Chondrocyte (in vitro differentiated cells): Measurements from ENCODE around the gene PTPRE. TPM values are rescaled to one million over a fixed set of nuclear protein-coding genes. Genes with fewer than 3 reads are reported as not detected.

Source experiments
- DNase-seq: peaks from one replicate; pipeline ENCODE4 v3.0.0; 2021; ENCODE audit warnings: mixed read lengths, low spot score
- H3K27ac Mint-ChIP-seq: one replicate; pipeline ENCODE4 v1.8.0; 2021; ENCODE audit warnings: mild to moderate bottlenecking, moderate library complexity, mixed read lengths; ENCODE audit not compliant: unreplicated experiment
- H3K27me3 Mint-ChIP-seq: 2 replicates; pipeline ENCODE4 v1.8.0; 2021; ENCODE audit warnings: low read depth, mixed read lengths
- H3K36me3 Mint-ChIP-seq: 2 replicates; pipeline ENCODE4 v1.8.0; 2021; ENCODE audit warnings: low read depth, mixed read lengths
- H3K4me1 Mint-ChIP-seq: 2 replicates; pipeline ENCODE4 v1.8.0; 2021; ENCODE audit warnings: low read depth, mild to moderate bottlenecking, mixed read lengths
- H3K4me3 Mint-ChIP-seq: one replicate; pipeline ENCODE4 v1.8.0; 2021; ENCODE audit warnings: mild to moderate bottlenecking, moderate library complexity, mixed read lengths; ENCODE audit not compliant: unreplicated experiment
- H3K9me3 Mint-ChIP-seq: 2 replicates; pipeline ENCODE4 v1.8.0; 2021; ENCODE audit warnings: low read depth, mixed read lengths
- total RNA-seq: library from RNA; stranded (reverse); gene quantifications from 3 replicates; pipeline ENCODE4 v1.2.1, GENCODE V29; 2021
- TF ChIP-seq, protein P1 (sequence below): fragments of 200-600 bp; sonication (generic); IDR thresholded peaks from 2 replicates; pipeline ENCODE4 v1.5.0; 2021; ENCODE audit warnings: antibody characterized with exemption, mild to moderate bottlenecking, moderate library complexity

PTPRE gene
- total RNA-seq, 1 donor from 2014 or later = 6.2 TPM

DNA sequence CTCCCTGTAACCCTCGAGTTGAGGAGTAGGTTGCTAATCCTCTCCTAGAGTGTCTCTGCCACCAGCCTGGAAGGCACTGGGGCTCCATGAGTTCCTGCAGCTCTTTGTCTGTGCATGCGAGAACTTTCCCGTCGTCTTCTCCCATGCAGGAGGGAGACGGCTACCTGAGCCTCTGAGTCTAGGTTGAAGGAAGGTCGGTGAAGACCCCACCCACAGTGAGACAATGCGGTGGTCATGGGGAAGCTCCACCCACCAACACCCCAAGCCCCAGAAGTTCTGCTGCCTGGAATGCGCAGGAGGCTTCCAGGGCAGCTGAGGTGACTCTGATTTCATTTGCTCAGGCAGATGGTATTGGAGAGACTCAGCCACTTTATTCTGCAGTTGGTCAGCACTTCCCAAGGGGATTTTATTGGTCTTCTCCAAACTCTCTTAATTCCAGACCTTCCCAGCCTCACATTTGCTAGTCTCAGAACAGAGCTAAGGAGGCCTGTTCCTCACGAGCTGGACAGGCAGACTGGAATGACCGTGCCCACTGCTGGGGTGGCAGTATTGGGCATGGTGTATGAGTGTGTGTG is 36.5 kb downstream of the PTPRE start:
- no peak overlapping the region for H3K4me3 Mint-ChIP-seq
- no peaks in the 10 kb centered on the region for H3K9me3 Mint-ChIP-seq
- DNase-seq = no peak
- no peaks in the 10 kb centered on the region for H3K36me3 Mint-ChIP-seq
- no peaks in the 10 kb centered on the region for H3K27me3 Mint-ChIP-seq
- peak overlapping the region; percentile 39 for H3K27ac Mint-ChIP-seq
- TF ChIP-seq, protein P1, sequence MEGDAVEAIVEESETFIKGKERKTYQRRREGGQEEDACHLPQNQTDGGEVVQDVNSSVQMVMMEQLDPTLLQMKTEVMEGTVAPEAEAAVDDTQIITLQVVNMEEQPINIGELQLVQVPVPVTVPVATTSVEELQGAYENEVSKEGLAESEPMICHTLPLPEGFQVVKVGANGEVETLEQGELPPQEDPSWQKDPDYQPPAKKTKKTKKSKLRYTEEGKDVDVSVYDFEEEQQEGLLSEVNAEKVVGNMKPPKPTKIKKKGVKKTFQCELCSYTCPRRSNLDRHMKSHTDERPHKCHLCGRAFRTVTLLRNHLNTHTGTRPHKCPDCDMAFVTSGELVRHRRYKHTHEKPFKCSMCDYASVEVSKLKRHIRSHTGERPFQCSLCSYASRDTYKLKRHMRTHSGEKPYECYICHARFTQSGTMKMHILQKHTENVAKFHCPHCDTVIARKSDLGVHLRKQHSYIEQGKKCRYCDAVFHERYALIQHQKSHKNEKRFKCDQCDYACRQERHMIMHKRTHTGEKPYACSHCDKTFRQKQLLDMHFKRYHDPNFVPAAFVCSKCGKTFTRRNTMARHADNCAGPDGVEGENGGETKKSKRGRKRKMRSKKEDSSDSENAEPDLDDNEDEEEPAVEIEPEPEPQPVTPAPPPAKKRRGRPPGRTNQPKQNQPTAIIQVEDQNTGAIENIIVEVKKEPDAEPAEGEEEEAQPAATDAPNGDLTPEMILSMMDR = no peak
- H3K4me1 Mint-ChIP-seq = peaks cover 48% of the 10 kb centered on the region

GRCh38 chr10:127944256-127944655 is 37.4 kb downstream of the PTPRE start:
- Mint-ChIP-seq H3K4me3 (no peak overlapping the region), H3K27ac (no peak overlapping the region), H3K9me3 (no peaks in the 10 kb centered on the region), H3K27me3 (no peaks in the 10 kb centered on the region), H3K36me3 (no peaks in the 10 kb centered on the region), H3K4me1 (peaks cover 41% of the 10 kb centered on the region)
- DNase-seq = no peak
- TF ChIP-seq, protein P1 = no peak

DNA sequence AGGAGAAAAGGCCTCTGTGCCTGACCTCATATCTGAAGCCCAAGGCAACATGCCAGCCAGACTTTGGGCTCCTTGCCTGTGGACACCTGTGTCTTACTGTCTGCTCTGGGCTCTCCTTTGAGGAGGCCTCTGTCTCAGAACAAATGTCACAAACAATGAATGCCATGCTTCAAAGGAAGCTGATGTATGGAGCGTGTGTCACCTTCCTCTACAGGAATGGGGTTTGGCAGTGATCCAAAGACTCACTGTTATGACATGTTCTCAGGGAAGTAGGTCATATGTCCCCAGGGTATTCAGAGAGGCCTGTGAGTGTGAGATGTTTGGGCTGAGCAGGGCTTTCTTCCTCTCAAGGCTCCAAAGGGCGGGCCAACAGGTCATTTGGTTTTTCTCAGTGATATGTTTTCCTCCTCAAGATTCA is 38.4 kb downstream of the PTPRE start:
- H3K27ac Mint-ChIP-seq = peak overlapping the region; percentile 57

GRCh38 chr10:127945948-127946711 is 39.2 kb downstream of the PTPRE start:
- TF ChIP-seq, protein P1 = no peak
- H3K27ac Mint-ChIP-seq = no peak overlapping the region
- no peak for DNase-seq
- no peak overlapping the region for H3K4me3 Mint-ChIP-seq
- no peaks in the 10 kb centered on the region for H3K36me3 Mint-ChIP-seq
- no peaks in the 10 kb centered on the region for H3K27me3 Mint-ChIP-seq
- no peaks in the 10 kb centered on the region for H3K9me3 Mint-ChIP-seq
- H3K4me1 Mint-ChIP-seq = peaks cover 29% of the 10 kb centered on the region

More for the DNA sequence above, 38.4 kb downstream of the PTPRE start:
- Mint-ChIP-seq H3K9me3 (no peaks in the 10 kb centered on the region), H3K27me3 (no peaks in the 10 kb centered on the region), H3K4me1 (peaks cover 30% of the 10 kb centered on the region), H3K4me3 (no peak overlapping the region), H3K36me3 (no peaks in the 10 kb centered on the region)
- TF ChIP-seq, protein P1 = no peak
- DNase-seq = no peak

DNA sequence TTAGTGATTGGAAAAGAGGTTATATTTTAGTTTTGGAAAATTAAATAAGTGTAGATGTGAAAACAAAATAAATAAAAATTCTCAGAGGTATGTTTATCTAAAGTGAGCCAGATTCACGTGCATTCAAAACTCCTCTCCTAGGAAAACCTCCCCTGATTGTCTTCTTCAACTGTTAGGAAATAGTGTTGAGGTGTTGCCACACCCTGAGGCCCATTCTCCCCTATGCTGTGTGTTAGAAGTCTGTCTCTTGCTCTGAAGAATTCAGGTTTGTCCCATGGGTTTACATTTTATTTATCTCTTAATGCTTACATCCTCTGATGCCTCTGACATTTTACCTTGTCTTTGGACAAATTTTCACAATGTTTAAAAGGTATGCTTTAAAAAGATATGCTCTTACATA is 40.3 kb downstream of the PTPRE start:
- peaks cover 29% of the 10 kb centered on the region for H3K4me1 Mint-ChIP-seq
- no peak overlapping the region for H3K27ac Mint-ChIP-seq
- no peaks in the 10 kb centered on the region for H3K27me3 Mint-ChIP-seq
- H3K9me3 Mint-ChIP-seq = no peaks in the 10 kb centered on the region
- no peak overlapping the region for H3K4me3 Mint-ChIP-seq
- DNase-seq = no peak
- H3K36me3 Mint-ChIP-seq = no peaks in the 10 kb centered on the region
- TF ChIP-seq, protein P1 = no peak
